HCT116 (cell line): ENCODE measurements around the gene TSPAN31. TPM values are rescaled to one million over a fixed set of nuclear protein-coding genes. Genes with fewer than 3 reads are reported as not detected.

Experiments used
- ATAC-seq: fragments of 200-7000 bp; cut with Tn5 transposase; 2 replicates; pipeline ENCODE4 v1.9.1; 2020; ENCODE audit warnings: mild to moderate bottlenecking, moderate library complexity
- BruUV-seq: library from RNA; stranded (reverse); fragments of 400-500 nt; replicated peaks from 2 replicates; lab custom pipeline; 2021; lab: Mats Ljungman, UMichigan
- CTCF ChIA-PET: fragments of 300-600 bp; sonication (Branson Sonifier 250); formaldehyde crosslinking; loops from one replicate; lab custom pipeline; 2021; ENCODE audit warnings: antibody characterized with exemption; lab: Charles Lee
- POLR2A ChIA-PET: fragments of 300-600, 350-600 bp; sonication (Branson Sonifier 250); formaldehyde crosslinking; loops from one replicate; lab custom pipeline; 2021; ENCODE audit warnings: antibody characterized with exemption; lab: Charles Lee
- RAD21 ChIA-PET, 2 experiments: fragments of 300-600 bp; sonication (Branson Sonifier 250); formaldehyde crosslinking; loops; one replicate each; lab custom pipeline; 2023; ENCODE audit warnings: low total read pairs in 2 of 2; ENCODE audit not compliant: uncharacterized antibody in 2 of 2, unreplicated experiment in 2 of 2, low non-redundant PET in 1 of 2; lab: Charles Lee
- DNase-seq: peaks from one replicate; pipeline ENCODE4 v3.0.0-alpha.2; 2010; ENCODE audit warnings: low read depth, low spot score
- H2AFZ ChIP-seq: fragments of 200-600 bp; shearing (Covaris generic), sonication (generic); 2 replicates; pipeline ENCODE4 v1.6.1; 2017; ENCODE audit warnings: low read depth, mixed run types, mixed read lengths, antibody characterized with exemption, low read length; ENCODE audit not compliant: poor library complexity, severe bottlenecking
- H3K27ac ChIP-seq: 2 replicates; pipeline ENCODE4 v1.5.1; 2012; ENCODE audit warnings: low read depth, low read length
- H3K27me3 ChIP-seq: fragments of 200-600 bp; sonication (generic); 2 replicates; pipeline ENCODE4 v1.6.1; 2016; ENCODE audit warnings: mixed run types, low read length, mixed read lengths; ENCODE audit not compliant: insufficient read depth
- H3K36me3 ChIP-seq, 2 experiments: fragments of 200-500 bp in 1 of 2; fragments of 200-600 bp in 1 of 2; sonication (Bioruptor generic) in 1 of 2; sonication (generic) in 1 of 2; 2 replicates each; pipeline versions ENCODE4 v1.5.1 to v1.6.1; 2014 to 2016; ENCODE audit warnings: low read length in 2 of 2, inconsistent platforms in 1 of 2, mixed read lengths in 1 of 2, mixed run types in 1 of 2; ENCODE audit not compliant: insufficient read depth in 2 of 2, control insufficient read depth in 1 of 2
- H3K4me1 ChIP-seq, 2 experiments: fragments of 200-600 bp in 1 of 2; sonication (generic) in 1 of 2; 2 replicates each; pipeline versions ENCODE4 v1.5.1 to v1.6.1; 2012 to 2017; ENCODE audit warnings: low read length in 2 of 2, inconsistent platforms in 1 of 2, mild to moderate bottlenecking in 1 of 2, mixed read lengths in 1 of 2, mixed run types in 1 of 2, moderate library complexity in 1 of 2; ENCODE audit not compliant: insufficient read depth in 2 of 2, control insufficient read depth in 1 of 2
- H3K4me2 ChIP-seq: fragments of 200-600 bp; sonication (generic); 2 replicates; pipeline ENCODE4 v1.6.1; 2017; ENCODE audit warnings: mixed run types, low read length, mixed read lengths
- H3K4me3 ChIP-seq, 2 experiments: fragments of 200-600 bp in 1 of 2; sonication (generic) in 1 of 2; replicated peaks in 1 of 2; 2 replicates each; pipeline ENCODE4 v1.5.1; 2011 to 2016; ENCODE audit warnings: low read length in 2 of 2, control low read depth in 1 of 2, low read depth in 1 of 2, mild to moderate bottlenecking in 1 of 2, mixed read lengths in 1 of 2, mixed run types in 1 of 2
- H3K79me2 ChIP-seq: fragments of 200-600 bp; sonication (generic); 2 replicates; pipeline ENCODE4 v1.6.1; 2017; ENCODE audit warnings: mild to moderate bottlenecking, mixed run types, low read length, moderate library complexity, mixed read lengths; ENCODE audit not compliant: insufficient read depth
- H3K9ac ChIP-seq: fragments of 200-600 bp; sonication (generic); 2 replicates; pipeline ENCODE4 v1.6.1; 2016; ENCODE audit warnings: low read length, mixed read lengths
- H3K9me2 ChIP-seq: fragments of 200-600 bp; sonication (generic), shearing (Covaris generic); 2 replicates; pipeline ENCODE4 v1.6.1; 2017; ENCODE audit warnings: mixed run types, mild to moderate bottlenecking, moderate library complexity; ENCODE audit not compliant: insufficient read depth
- H3K9me3 ChIP-seq, 2 experiments: fragments of 200-500 bp in 1 of 2; fragments of 200-600 bp in 1 of 2; sonication (Bioruptor generic) in 1 of 2; sonication (generic) in 1 of 2; 2 replicates each; pipeline ENCODE4 v1.6.1; 2014 to 2017; ENCODE audit warnings: low read length in 2 of 2, mixed read lengths in 2 of 2, inconsistent platforms in 1 of 2, low read depth in 1 of 2, mild to moderate bottlenecking in 1 of 2, mixed run types in 1 of 2, moderate library complexity in 1 of 2; ENCODE audit not compliant: control insufficient read depth in 1 of 2, insufficient read depth in 1 of 2
- H4K20me1 ChIP-seq: fragments of 200-600 bp; sonication (generic), shearing (Covaris generic); 2 replicates; pipeline ENCODE4 v1.6.1; 2017; ENCODE audit warnings: mixed run types, mild to moderate bottlenecking, moderate library complexity; ENCODE audit not compliant: insufficient read depth
- CEBPB ChIP-seq: IDR thresholded peaks from 2 replicates; pipeline ENCODE4 v1.6.1; 2012; ENCODE audit warnings: low read depth
- EGR1 ChIP-seq: IDR thresholded peaks from 2 replicates; pipeline ENCODE4 v1.6.1; 2012; ENCODE audit warnings: low read depth
- ELF1 ChIP-seq: IDR thresholded peaks from 2 replicates; pipeline ENCODE4 v1.6.1; 2012; ENCODE audit warnings: low read depth, borderline replicate concordance
- EZH2 ChIP-seq: fragments of 200-600 bp; sonication (generic); IDR thresholded peaks from 2 replicates; pipeline ENCODE4 v1.6.1; 2017; ENCODE audit warnings: antibody characterized with exemption, mixed run types
- JUND ChIP-seq: IDR thresholded peaks from 2 replicates; pipeline ENCODE4 v1.6.1; 2012
- SIN3A ChIP-seq: IDR thresholded peaks from 2 replicates; pipeline ENCODE4 v1.6.1; 2012; ENCODE audit warnings: low read depth
- SP1 ChIP-seq: IDR thresholded peaks from 2 replicates; pipeline ENCODE4 v1.6.1; 2012; ENCODE audit warnings: low read depth
- YY1 ChIP-seq: IDR thresholded peaks from 2 replicates; pipeline ENCODE4 v1.6.1; 2011; ENCODE audit warnings: low read length, low read depth, moderate library complexity, mild to moderate bottlenecking; ENCODE audit not compliant: insufficient replicate concordance; ENCODE audit errors: extremely low read depth
- ZFX ChIP-seq: fragments of 450-650 bp; IDR thresholded peaks from 2 replicates; pipeline ENCODE4 v1.6.1; 2017
- intact Hi-C: fragments of 100-400 bp; cut with micrococcal nuclease; formaldehyde crosslinking; loops from 2 replicates; pipeline ENCODE4 v1.10.0; 2022
- total RNA-seq: library from RNA; stranded (reverse); gene quantifications from one replicate; pipeline ENCODE4 v1.2.1, GENCODE V29; 2021; ENCODE audit not compliant: unreplicated experiment
- TF ChIP-seq, protein P1 (sequence below): IDR thresholded peaks from 2 replicates; pipeline ENCODE4 v1.6.1; 2012
- TF ChIP-seq, protein P2 (sequence below): IDR thresholded peaks from 2 replicates; pipeline ENCODE4 v1.6.1; 2012

TSPAN31 gene
- total RNA-seq, 1 experiment from 2014 or later, result 14.9 TPM

DNA sequence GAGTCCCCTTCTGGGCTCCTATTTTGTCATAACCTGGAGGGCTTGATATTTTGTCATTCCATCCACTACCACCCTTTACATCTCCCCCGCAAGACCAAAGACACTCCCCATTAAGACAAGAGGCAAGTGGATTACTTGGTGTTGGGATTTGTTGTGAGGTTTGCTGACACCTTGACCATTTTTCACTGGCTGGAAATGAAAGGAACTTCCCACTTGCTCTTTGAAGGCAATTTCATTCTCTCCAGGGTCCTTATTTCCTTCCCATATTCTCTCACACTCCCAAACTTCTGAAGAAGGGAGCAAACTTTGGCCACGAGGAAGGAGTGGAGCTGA is 21.2 kb upstream of the TSPAN31 start:
- Histone ChIP-seq H4K20me1 (no peaks in the 10 kb centered on the region), H3K9ac (no peak overlapping the region), H3K27ac (no peak overlapping the region), H3K27me3 (no peaks in the 10 kb centered on the region), H3K9me2 (no peaks in the 10 kb centered on the region), H2AFZ (no peak overlapping the region), H3K4me2 (no peak overlapping the region), H3K79me2 (no peaks in the 10 kb centered on the region), H3K4me3 (no peak overlapping the region), H3K9me3 (no peaks in the 10 kb centered on the region), H3K36me3 (peaks cover 4 to 7% of the 10 kb centered on the region in 2 experiments; a peak in 3 of 4 replicates), H3K4me1 (peaks cover 7 to 18% of the 10 kb centered on the region in 2 experiments; a peak in 3 of 4 replicates)
- CTCF ChIA-PET, result no interaction called here
- RAD21 ChIA-PET, result no interaction called here
- ATAC-seq (no peak), DNase-seq (no peak)
- no peak for TF ChIP-seq ZFX
- TF ChIP-seq, protein P1, sequence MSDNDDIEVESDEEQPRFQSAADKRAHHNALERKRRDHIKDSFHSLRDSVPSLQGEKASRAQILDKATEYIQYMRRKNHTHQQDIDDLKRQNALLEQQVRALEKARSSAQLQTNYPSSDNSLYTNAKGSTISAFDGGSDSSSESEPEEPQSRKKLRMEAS, result no peak
- TF ChIP-seq ELF1, result no peak
- no peak for TF ChIP-seq SIN3A
- no peak for TF ChIP-seq EZH2
- TF ChIP-seq CEBPB, result no peak
- no peak for TF ChIP-seq SP1
- TF ChIP-seq JUND, result no peak
- no peak for TF ChIP-seq EGR1
- no peak for TF ChIP-seq YY1
- TF ChIP-seq, protein P2, sequence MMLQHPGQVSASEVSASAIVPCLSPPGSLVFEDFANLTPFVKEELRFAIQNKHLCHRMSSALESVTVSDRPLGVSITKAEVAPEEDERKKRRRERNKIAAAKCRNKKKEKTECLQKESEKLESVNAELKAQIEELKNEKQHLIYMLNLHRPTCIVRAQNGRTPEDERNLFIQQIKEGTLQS, result no peak
- no TSS peak for BruUV-seq
- intact Hi-C loops, result no loop called here
- POLR2A ChIA-PET, result no interaction called here
